Measurements from ENCODE around the gene ABHD12B. TPM values are rescaled to one million over a fixed set of nuclear protein-coding genes. Genes with fewer than 3 reads are reported as not detected.

ABHD12B gene
- total and polyA plus RNA-seq, 9 of the 15 experiments (the other 6 are each of a cell fraction or from before 2014, with no cell fraction given) = not detected

GRCh38 chr14:50830932-50831725 lies 40.7 kb upstream of the ABHD12B start, which contains the start of gene NIN (continued):
- TF ChIP-seq, protein P1, sequence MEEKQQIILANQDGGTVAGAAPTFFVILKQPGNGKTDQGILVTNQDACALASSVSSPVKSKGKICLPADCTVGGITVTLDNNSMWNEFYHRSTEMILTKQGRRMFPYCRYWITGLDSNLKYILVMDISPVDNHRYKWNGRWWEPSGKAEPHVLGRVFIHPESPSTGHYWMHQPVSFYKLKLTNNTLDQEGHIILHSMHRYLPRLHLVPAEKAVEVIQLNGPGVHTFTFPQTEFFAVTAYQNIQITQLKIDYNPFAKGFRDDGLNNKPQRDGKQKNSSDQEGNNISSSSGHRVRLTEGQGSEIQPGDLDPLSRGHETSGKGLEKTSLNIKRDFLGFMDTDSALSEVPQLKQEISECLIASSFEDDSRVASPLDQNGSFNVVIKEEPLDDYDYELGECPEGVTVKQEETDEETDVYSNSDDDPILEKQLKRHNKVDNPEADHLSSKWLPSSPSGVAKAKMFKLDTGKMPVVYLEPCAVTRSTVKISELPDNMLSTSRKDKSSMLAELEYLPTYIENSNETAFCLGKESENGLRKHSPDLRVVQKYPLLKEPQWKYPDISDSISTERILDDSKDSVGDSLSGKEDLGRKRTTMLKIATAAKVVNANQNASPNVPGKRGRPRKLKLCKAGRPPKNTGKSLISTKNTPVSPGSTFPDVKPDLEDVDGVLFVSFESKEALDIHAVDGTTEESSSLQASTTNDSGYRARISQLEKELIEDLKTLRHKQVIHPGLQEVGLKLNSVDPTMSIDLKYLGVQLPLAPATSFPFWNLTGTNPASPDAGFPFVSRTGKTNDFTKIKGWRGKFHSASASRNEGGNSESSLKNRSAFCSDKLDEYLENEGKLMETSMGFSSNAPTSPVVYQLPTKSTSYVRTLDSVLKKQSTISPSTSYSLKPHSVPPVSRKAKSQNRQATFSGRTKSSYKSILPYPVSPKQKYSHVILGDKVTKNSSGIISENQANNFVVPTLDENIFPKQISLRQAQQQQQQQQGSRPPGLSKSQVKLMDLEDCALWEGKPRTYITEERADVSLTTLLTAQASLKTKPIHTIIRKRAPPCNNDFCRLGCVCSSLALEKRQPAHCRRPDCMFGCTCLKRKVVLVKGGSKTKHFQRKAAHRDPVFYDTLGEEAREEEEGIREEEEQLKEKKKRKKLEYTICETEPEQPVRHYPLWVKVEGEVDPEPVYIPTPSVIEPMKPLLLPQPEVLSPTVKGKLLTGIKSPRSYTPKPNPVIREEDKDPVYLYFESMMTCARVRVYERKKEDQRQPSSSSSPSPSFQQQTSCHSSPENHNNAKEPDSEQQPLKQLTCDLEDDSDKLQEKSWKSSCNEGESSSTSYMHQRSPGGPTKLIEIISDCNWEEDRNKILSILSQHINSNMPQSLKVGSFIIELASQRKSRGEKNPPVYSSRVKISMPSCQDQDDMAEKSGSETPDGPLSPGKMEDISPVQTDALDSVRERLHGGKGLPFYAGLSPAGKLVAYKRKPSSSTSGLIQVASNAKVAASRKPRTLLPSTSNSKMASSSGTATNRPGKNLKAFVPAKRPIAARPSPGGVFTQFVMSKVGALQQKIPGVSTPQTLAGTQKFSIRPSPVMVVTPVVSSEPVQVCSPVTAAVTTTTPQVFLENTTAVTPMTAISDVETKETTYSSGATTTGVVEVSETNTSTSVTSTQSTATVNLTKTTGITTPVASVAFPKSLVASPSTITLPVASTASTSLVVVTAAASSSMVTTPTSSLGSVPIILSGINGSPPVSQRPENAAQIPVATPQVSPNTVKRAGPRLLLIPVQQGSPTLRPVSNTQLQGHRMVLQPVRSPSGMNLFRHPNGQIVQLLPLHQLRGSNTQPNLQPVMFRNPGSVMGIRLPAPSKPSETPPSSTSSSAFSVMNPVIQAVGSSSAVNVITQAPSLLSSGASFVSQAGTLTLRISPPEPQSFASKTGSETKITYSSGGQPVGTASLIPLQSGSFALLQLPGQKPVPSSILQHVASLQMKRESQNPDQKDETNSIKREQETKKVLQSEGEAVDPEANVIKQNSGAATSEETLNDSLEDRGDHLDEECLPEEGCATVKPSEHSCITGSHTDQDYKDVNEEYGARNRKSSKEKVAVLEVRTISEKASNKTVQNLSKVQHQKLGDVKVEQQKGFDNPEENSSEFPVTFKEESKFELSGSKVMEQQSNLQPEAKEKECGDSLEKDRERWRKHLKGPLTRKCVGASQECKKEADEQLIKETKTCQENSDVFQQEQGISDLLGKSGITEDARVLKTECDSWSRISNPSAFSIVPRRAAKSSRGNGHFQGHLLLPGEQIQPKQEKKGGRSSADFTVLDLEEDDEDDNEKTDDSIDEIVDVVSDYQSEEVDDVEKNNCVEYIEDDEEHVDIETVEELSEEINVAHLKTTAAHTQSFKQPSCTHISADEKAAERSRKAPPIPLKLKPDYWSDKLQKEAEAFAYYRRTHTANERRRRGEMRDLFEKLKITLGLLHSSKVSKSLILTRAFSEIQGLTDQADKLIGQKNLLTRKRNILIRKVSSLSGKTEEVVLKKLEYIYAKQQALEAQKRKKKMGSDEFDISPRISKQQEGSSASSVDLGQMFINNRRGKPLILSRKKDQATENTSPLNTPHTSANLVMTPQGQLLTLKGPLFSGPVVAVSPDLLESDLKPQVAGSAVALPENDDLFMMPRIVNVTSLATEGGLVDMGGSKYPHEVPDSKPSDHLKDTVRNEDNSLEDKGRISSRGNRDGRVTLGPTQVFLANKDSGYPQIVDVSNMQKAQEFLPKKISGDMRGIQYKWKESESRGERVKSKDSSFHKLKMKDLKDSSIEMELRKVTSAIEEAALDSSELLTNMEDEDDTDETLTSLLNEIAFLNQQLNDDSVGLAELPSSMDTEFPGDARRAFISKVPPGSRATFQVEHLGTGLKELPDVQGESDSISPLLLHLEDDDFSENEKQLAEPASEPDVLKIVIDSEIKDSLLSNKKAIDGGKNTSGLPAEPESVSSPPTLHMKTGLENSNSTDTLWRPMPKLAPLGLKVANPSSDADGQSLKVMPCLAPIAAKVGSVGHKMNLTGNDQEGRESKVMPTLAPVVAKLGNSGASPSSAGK (IDR thresholded peaks at IDR 0.05) = peak; percentile 23; the same call in 1 of the 2 replicates
- TF ChIP-seq NR2C2 (CRISPR knock-in tag; IDR thresholded peaks at IDR 0.05) = no peak
- no peak for TF ChIP-seq NR2C2 (tag; IDR thresholded peaks at IDR 0.05)
- no peak for TF ChIP-seq TEAD1 (CRISPR knock-in tag; IDR thresholded peaks at IDR 0.05)
- TF ChIP-seq CREB1 (IDR thresholded peaks at IDR 0.05) = no peak
- no peak for TF ChIP-seq CREB1 (CRISPR knock-in tag; IDR thresholded peaks at IDR 0.05)
- no peak for TF ChIP-seq HMGXB4 (CRISPR knock-in tag; IDR thresholded peaks at IDR 0.05)
- no peak for TF ChIP-seq RBM17 (IDR thresholded peaks at IDR 0.05; ENCODE audit: borderline replicate concordance, low read depth, low read length)
- TF ChIP-seq ZNF224 (CRISPR knock-in tag; IDR thresholded peaks at IDR 0.05) = no peak
- no peak for TF ChIP-seq BRD4 (IDR thresholded peaks at IDR 0.05)
- TF ChIP-seq CCAR2 (IDR thresholded peaks at IDR 0.05; ENCODE audit: low read depth, low read length) = no peak
- no peak for TF ChIP-seq ERF (CRISPR knock-in tag; IDR thresholded peaks at IDR 0.05)
- TF ChIP-seq MEF2A (IDR thresholded peaks at IDR 0.05; ENCODE audit: control insufficient read depth, low read depth, low read length) = no peak
